SKM-1 (cell line): ENCODE data around the gene RBM4.
"Not testable (repeated sequence)": the region's sequence is repeated elsewhere in the genome, so short reads cannot be mapped to it uniquely, and the experiment has no call there.

Experiments used
- DNase-seq: peaks from one replicate; lab custom pipeline; 2025; ENCODE audit not compliant: unreplicated experiment; lab: John Stamatoyannopoulos, UW

Gene RBM4

GRCh38 chr11:66616379-66617154 is 21.9 kb upstream of the RBM4 start, which contains the start of gene RBM14:
RBM14 (plus strand) TSS chr11:66616630; CDS start chr11:66616721, 91 bp downstream.
- DNase-seq, result peak; percentile 95

GRCh38 chr11:66617155-66617834 is 21.2 kb upstream of the RBM4 start:
- DNase-seq, result peak; percentile 61

DNA sequence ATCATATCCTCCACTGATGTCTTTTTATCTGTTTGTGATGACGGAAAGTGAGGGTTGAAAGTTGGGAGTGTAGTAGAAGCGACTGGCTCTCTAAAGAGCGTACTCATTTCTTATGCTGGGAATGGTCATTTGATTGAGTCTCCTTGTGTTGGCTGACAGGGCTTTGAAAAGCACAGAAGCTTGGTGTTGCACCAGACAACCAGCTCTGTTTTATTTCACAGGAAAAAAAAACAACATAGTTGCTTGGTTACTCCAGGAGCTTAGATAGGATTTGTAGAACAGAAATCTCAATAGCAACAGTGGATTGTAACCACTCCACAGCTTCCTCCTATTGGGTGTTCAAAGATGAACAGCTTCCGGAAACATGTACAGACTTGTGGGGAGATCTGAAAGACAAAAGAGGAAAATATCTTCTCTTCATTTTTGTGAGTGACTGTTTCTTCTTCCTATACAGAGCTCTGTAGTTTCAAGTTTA is 19.4 kb upstream of the RBM4 start:
- DNase-seq, result no peak

GRCh38 chr11:66624450-66624849 is 14.1 kb upstream of the RBM4 start:
- no peak for DNase-seq

DNA sequence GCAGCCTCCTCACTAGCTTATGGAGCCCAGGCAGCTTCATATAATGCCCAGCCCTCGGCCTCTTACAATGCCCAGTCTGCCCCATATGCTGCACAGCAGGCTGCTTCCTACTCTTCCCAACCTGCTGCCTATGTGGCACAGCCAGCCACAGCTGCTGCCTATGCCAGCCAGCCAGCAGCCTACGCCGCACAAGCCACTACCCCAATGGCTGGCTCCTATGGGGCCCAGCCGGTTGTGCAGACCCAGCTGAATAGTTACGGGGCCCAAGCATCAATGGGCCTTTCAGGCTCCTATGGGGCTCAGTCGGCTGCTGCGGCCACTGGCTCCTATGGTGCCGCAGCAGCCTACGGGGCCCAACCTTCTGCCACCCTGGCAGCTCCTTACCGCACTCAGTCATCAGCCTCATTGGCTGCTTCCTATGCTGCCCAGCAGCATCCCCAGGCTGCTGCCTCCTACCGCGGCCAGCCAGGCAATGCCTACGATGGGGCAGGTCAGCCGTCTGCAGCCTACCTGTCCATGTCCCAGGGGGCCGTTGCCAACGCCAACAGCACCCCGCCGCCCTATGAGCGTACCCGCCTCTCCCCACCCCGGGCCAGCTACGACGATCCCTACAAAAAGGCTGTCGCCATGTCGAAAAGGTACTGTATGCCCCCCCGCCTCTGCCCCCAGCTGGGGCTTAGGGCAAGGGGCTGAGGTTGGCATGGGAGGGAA is 13.3 kb upstream of the RBM4 start:
- no peak for DNase-seq

DNA sequence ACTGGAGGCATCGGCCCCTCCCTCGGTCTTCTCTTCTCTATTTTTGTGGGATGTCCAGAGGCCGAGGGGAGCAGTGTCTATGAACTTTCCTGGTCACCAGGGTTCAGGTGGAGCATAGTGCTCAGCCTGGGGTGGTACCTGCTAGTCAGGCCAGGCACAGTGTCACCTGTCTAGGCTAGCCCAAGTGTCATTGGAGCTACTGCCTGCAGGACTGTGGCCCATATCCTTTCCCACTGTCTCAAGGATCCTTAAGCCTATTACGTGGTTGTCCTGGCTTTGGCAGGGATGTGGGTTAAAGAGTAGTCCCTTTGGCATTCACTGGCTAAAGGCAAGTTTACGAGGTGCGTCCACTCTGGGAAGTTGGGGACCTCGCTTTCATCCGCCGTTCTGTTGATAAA is 12.8 kb upstream of the RBM4 start:
- DNase-seq, result no peak

DNA sequence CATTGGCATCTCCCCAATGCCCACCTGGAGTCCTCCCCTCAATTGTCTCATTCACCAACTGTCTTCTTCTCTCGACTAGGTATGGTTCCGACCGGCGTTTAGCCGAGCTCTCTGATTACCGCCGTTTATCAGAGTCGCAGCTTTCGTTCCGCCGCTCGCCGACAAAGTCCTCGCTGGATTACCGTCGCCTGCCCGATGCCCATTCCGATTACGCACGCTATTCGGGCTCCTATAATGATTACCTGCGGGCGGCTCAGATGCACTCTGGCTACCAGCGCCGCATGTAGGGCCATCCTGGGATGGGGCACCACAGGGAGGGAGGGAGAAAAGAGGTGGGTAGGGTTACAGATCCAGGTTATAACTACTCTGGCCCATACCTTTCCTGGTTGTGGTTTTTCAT is 12.1 kb upstream of the RBM4 start:
- DNase-seq, result no peak

DNA sequence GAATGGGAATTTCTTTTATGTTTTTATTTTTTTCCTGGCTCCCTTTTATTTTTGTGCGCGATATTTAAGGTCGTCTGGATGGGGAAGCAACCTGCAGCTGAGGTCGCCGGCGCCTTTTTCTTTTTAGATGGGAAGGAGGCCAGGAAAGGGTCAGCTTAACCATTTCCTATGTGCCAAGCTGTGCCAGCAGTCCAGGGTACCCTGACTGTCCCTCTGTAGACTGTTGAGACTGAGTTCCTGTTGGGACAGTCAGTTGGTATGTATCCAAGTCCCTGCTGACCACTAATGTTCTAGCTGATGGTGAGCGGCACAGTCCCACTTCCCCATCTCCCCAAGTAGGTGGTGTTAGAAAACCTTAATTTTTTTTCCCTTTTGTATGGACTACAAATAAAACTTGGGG is 11.6 kb upstream of the RBM4 start:
- no peak for DNase-seq

- no peak for DNase-seq
Observed at GRCh38 chr11:66628061-66628603, 10.4 kb upstream of the RBM4 start.

DNA sequence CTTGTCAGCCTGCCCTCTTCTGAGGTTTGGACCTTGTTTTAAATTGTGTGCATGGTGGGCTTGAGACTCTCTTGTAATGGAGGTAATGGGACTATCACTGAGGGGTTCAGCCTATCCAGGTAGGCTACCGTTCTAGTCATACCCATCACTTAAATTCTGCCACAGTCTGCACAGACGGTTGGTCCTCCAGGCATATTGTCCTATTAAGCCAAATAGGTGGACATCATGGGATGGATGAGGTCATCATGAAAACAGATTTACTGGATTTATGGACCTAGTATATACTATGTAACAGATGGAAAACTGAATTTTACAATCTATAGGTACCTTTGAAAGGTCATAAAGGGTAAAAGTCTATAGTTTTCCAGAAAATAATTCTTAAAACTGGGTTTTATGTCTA is 9.1 kb upstream of the RBM4 start:
- DNase-seq, result no peak

DNA sequence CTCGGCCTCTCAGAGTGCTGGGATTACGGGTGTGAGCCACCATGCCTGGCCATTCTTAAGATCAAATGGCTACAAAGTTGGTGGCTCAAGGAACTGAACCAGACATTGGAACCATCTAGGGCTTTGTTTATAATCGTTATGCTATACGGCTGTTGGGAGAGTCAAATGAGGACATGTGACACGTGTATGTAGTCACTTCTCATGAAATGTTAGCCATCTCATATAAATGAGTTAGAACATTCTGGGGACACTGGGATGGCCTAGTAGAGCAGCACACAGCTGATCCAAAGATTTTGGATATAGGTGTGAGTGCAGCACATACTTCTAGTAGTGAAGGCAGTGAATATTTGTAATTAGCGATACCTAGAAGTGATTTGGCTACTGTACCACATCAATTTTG is 6.6 kb upstream of the RBM4 start:
- DNase-seq, result no peak

DNA sequence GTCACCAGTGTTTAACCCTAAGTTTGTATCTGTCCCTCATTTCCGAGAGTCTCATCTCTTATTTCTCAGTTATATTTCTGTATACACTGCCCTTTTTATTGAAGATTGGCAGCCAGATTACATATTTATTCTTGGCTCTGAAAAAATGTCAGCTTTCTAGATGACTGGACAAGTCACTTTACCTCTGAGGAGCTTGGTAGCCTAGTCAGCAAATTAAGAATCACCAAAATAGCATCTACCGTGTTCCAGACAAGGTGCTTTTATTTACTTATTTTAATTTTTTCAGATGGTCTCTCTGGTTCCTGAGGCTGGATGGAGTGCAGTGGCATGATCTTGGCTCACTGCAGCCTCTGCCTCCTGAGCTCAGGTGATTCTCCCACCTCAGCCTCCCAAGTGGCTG is 5.6 kb upstream of the RBM4 start:
- no peak for DNase-seq

DNA sequence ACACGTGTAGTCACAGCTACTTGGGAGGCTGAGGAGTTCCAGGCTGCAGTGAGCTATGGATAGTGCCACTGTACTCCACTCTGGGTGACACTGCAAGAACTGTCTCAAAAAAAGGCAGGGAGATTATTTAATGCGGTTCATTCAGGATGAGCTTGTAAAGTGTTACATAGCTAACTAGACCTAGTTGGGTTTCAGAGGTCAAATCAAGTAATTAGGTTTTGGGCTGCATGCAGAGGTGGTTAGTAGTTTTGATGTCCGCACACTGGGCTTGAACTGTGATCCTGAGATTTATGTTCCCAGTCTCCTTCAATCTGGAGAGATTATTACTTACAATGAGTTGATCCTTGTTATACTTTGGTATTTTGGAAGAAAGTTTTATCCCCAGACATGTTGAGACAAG is 2.1 kb upstream of the RBM4 start:
- DNase-seq, result no peak

GRCh38 chr11:66637557-66638176 is 836 bp upstream of the RBM4 start:
- no peak for DNase-seq

- no peak for DNase-seq
Observed at GRCh38 chr11:66639066-66639813, 737 bp downstream of the RBM4 start.

DNA sequence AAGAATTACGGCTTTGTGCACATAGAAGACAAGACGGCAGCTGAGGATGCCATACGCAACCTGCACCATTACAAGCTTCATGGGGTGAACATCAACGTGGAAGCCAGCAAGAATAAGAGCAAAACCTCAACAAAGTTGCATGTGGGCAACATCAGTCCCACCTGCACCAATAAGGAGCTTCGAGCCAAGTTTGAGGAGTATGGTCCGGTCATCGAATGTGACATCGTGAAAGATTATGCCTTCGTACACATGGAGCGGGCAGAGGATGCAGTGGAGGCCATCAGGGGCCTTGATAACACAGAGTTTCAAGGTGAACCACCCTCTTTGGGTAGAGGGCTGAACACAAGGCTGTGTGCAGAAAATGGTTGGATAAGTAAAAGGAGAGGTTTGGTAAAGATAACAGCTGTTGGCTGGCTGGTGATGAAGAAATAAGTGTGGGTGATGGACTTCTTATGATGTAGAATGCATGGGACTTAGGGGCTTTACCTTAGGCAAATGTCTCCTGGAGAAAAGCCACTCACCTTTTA is 1.4 kb downstream of the RBM4 start:
- not testable (repeated sequence) for DNase-seq

DNA sequence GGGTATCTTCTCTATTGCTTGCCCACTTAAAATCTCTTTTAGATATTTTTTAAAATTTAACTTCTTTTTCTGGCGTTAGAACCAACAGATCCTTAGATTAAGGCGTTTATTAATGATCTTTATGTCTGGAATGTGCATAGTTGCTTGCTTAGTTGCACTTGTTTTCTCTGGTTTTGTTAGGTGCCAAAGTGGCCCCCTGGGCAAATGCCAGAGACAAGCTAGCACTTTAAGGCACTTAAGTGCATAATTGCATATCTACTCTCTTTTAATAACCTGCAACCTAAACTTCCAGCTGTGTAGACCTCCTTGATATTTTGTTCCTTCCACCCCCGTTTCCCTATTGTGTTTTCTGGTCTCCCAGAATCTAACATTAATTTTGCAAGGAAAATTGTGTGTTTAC is 3.3 kb downstream of the RBM4 start:
- no peak for DNase-seq

- no peak for DNase-seq
Observed at GRCh38 chr11:66643745-66644437, 5.4 kb downstream of the RBM4 start.

DNA sequence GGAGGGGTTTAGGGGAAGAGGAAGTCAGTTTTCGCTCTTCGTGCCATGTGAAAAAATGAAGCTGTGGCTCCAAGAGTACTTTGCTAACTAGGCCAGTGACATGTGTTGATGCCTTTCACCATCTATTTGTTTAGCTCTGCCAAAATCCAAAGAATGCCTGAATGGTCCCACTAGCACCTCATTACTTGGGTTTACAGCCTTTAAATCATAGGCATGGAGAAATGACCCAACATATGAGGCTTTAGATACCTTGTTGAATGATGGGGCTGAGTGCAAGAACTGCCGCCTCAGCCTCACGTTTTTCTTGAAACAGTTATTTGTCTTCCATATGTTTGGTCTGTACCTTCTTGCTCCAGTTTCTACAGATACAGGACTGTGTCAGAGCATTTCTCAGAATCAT is 8.3 kb downstream of the RBM4 start:
- no peak for DNase-seq

DNA sequence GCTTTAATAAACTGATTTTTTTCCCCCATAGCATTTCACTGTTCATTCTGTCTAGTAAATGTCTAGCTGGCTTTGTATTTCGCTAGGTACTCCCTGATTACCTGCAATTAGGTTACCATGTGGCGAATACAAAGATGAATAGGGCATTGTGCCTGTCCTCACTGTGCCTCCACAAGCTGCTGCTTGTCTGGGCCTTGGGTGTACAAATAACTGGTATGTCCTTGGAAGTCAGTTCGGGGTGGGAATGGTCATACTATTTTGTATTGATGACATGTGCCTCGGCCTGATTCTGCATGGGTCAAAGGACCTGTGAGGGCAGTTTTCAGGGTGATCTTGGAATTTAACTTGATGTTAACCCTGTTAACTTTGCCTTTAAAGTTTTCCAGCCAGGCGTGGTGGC is 11.4 kb downstream of the RBM4 start:
- DNase-seq, result no peak
